Measurements from ENCODE around the gene TNC.

Gene TNC

GRCh38 chr9:115144706-115145105, 26.7 kb upstream of the TNC start:
- no peak for DNase-seq (ENCODE audit: insufficient read length, low spot score)
- no peak for FAIRE-seq
- no peak for TF ChIP-seq CTCF (IDR thresholded peaks at IDR 0.05; ENCODE audit: insufficient read depth, missing control alignments)

- no peak for FAIRE-seq
- TF ChIP-seq CTCF (IDR thresholded peaks at IDR 0.05; ENCODE audit: insufficient read depth, missing control alignments): no peak
- DNase-seq (ENCODE audit: insufficient read length, low spot score): no peak
These were observed 25.7 kb upstream of the TNC start for GRCh38 chr9:115143689-115144088.

DNA sequence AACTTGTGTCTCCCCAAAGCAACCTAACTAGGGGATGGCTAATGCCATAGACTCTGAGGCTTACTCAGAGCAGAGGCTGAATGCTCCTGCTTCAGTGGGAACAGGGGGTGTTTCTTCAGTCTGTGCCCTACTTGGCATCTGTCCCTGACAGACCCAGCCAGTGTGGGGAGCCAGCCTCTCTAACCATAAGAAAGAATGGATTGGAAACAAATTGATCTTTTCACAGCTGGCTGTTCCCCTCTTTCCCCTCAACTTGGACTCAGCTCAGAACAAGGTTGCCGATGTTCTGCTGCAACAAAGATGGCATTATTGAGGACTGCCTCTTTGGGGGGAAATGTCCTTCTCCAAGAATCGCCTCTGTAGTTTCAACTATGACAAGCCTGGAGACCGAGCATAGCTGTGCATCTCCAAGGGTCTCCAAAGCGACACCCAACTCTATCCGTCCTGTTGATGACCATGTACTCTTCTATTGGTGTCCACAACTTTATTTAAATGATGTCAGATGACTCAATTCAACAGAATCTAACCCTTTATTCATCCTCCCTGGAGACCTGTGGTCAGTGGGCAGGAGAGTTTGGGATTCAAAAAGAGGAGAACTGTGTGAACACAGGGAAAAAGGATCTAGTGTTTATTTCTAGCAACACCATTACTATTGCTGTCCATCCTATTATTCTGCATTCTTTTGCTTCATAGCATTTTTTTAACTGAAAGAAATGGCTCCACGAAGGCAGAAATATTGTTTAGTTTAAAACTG, 24.7 kb upstream of the TNC start:
- FAIRE-seq (no peak), DNase-seq (ENCODE audit: insufficient read length, low spot score) (no peak)
- no peak for TF ChIP-seq CTCF (IDR thresholded peaks at IDR 0.05; ENCODE audit: insufficient read depth, missing control alignments)

GRCh38 chr9:115142090-115142489, 24.1 kb upstream of the TNC start:
- TF ChIP-seq CTCF (IDR thresholded peaks at IDR 0.05; ENCODE audit: insufficient read depth, missing control alignments): no peak
- DNase-seq (ENCODE audit: insufficient read length, low spot score): no peak
- FAIRE-seq: no peak

DNA sequence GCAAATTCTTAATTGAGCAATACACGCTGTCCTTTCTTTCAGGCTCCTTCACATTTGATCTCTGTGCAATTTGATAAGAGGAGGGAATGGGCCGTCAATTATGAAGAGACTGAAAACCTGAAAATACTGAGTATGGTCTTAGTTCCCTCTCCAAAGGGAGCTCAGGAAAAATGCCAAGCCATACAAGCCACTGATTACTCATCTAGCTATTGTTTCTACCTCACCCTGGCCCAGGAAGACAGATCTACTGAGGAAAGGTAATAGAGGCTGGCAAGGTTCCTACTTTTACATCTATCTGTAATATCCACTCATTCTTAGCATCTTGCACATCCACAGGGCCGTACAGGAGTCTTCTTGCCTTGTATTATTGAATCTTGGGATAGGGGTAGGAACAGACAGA, 23.7 kb upstream of the TNC start:
- no peak for TF ChIP-seq CTCF (IDR thresholded peaks at IDR 0.05; ENCODE audit: insufficient read depth, missing control alignments)
- no peak for DNase-seq (ENCODE audit: insufficient read length, low spot score)
- no peak for FAIRE-seq

DNA sequence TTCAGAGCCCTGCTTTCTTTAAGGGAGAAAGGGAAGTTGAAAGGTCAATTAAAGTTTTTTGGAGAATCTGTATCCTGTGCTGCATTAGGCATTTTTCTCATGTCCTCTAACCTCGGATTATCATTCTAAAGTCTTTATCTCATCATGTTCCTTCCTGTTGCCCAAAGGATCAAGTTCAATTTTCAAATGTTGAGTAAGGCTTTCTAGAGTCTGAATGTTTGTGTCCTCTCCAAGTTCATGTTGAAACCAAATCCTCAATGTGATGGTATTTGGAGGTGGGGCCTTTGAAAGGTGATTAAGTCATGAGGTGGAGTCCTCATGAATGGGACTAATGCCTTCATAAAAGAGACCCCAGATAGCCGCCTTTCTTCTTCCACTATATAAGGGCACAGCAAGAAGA, 20.2 kb upstream of the TNC start:
- TF ChIP-seq CTCF (IDR thresholded peaks at IDR 0.05; ENCODE audit: insufficient read depth, missing control alignments): no peak
- no peak for DNase-seq (ENCODE audit: insufficient read length, low spot score)

DNA sequence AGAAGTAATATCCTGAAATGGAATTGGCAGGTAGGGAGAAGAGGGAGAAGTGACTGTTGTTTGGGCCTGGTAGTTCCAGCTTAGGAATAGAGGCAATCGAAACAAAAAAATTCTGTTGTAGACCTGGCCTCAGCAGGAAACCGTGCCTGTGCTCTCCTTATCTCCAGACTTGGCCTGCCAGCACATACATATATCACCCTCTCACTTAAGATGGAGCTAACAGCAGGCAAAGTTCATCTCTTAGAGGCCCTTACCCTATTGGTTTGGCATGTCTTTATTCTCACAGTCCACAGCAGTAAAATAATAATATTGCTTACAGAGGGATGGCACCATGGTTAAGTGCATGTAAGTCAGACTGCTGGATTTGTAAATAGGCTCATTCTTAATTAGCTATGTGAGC, 19.6 kb upstream of the TNC start:
- TF ChIP-seq CTCF (IDR thresholded peaks at IDR 0.05; ENCODE audit: insufficient read depth, missing control alignments): no peak
- no peak for FAIRE-seq
- no peak for DNase-seq (ENCODE audit: insufficient read length, low spot score)

More for the DNA sequence above, 20.2 kb upstream of the TNC start:
- no peak for FAIRE-seq
